HG03439 (cell line): Measurements from ENCODE around the gene IFI6.
"Not testable (repeated sequence)": the region's sequence is repeated elsewhere in the genome, so short reads cannot be mapped to it uniquely, and the experiment has no call there.

Experiments used
- ATAC-seq: cut with Tn5 transposase; IDR thresholded peaks from one replicate; pipeline ENCODE4 v1.9.1; 2021; ENCODE audit warnings: mild to moderate bottlenecking, moderate library complexity; ENCODE audit not compliant: unreplicated experiment

Gene IFI6

GRCh38 chr1:27652111-27652864 is 19.7 kb downstream of the IFI6 start:
- ATAC-seq = no peak

GRCh38 chr1:27650539-27651175 is 21.3 kb downstream of the IFI6 start:
- ATAC-seq = no peak

DNA sequence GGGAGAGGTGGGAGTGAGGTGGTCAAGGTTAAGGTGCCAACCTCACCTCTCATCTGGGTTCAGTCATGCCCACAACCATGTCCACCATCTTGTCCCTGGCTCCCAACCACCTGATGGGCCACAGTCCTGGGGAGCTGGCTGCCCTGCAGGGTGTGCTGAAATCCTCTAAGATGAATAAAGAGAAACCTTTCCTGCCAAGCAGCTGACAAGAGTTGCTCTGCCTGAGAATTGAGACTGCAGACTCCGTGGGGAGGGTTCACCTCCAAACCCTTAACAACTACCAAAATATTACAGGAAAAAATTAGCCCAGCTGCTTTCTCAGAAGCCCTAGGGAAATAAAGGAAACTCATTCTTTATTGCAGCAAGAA is 21.8 kb downstream of the IFI6 start:
- no peak for ATAC-seq

DNA sequence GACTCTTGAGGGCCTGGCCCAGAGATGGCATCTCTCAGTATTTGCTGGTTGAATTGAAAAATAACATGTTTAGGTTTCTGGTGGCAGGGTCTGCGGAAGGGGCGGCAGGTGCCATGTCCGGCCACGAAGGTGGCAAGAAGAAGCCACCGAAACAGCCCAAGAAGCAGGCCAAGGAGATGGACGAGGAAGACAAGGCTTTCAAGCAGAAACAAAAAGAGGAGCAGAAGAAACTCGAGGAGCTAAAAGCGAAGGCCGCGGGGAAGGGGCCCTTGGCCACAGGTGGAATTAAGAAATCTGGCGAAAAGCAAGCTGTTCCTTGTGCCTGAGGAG is 22.7 kb downstream of the IFI6 start:
- ATAC-seq = no peak

DNA sequence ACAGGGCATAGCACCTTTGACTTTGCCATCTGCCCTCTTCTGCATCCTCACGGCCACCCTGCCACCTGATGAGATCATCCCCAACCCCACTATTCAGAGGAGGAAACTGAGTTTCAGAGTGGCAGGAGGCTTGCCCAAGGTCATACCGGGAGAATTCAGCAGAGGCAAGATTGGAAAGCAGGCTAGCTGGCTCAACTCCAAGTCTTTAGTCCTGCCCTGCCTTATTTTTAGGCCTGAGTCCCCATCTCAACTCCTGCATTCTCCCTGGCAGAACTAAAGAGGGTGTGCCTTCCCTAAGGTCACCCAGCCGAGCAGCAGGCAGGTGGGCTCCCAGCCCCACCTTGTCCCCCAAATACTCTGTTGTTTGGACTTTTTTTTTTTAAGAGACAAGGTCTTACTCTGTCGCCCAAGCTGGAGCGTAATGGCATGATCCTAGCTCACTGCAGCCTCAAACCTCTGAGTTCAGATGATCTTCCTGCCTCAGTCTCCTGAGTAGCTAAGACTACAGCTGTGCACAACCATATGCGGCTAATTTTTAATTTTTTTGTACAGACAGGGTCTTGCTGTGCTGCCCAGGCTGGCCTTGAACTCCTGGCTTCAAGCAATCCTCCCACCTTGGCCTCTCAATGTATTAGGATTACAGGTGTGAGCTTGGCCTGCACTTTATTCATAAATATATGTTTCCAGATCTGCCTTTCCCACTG is 23.2 kb downstream of the IFI6 start:
- no peak for ATAC-seq

DNA sequence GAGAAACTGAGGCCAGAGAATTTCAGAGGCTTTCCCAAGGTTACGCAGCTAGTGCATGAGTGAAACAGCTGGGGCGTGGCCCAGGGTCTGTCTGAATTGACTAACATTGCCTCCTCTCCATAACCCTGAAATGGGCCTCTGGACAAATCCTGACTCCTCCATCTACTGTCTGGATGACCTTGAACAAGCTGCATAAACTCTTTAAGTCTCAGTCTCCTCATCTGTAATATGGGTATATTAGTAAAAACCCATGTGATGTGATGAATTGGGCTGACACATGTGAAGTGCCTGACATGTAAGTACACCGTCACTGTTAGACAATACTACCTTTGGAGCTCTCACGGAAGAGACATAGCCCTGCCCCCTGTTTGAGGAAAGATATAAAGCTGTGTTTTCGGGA is 24.7 kb downstream of the IFI6 start:
- ATAC-seq = no peak

DNA sequence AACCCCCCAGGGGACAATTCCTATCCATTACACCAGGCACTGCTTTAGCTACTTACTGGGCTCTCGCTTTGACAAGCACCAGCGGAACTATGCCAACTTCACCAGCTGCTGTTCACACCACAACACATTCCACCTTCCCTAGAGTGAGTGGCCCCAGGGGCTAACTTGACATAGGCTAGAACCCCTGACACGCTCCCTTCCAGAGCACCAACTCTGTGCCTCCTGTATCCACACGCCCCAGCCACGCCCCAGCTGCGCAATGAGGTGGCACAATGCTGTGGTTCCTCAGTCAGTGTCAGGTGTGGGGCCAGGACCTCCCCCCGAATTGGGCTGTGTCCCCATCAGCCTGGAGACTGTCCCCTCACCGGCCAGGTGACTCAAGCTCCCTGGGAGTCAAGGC is 25.3 kb downstream of the IFI6 start:
- ATAC-seq = no peak

DNA sequence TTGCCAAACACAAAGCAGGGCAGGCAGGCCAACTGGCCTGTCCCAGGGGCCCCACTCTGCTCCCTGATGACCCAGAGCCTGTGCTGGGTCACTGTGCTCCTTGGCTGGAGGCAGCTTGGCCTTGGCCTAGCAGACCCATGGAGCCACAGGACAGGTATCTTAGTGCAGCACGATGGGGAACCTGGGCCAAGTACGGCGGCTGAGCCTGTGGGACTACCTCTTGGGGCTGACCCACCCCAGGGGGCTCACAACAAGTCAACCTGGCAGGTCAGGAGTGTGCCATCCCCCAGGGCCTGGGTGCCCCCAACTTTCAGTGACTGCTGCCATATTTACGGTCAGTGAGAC is 26.9 kb downstream of the IFI6 start:
- no peak for ATAC-seq

DNA sequence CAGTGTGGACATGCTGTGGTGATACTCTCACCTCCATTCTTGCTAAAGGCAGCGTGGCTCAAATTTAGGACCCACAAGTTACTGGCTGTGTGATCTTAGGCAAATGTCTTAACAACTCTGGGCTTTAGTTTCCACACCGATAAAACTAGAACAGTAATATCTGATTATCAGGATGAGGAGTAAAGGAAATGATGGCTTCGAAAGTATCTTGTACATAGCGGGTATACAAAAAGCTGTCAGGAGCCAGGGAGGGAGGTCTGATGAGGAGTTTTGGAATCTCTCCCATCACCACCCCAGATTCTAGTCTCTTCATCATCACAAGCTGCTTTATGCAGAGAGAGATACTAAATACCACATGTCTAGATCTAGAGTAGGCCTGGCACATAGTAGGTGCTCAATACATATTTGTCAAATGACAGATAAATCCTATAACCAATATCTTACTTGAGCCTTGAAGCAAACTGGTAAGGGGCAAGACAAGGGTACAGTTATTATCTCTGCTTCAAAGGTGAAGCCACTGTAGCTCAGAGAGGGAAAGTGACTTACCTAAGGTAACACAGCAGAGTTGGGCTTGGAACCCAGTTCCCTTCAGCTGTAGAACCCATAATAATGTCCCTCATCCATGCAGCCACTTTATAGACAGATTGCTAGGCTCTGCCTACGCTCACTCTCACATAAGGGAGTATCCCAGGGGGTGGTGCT is 27.5 kb downstream of the IFI6 start:
- ATAC-seq = no peak

DNA sequence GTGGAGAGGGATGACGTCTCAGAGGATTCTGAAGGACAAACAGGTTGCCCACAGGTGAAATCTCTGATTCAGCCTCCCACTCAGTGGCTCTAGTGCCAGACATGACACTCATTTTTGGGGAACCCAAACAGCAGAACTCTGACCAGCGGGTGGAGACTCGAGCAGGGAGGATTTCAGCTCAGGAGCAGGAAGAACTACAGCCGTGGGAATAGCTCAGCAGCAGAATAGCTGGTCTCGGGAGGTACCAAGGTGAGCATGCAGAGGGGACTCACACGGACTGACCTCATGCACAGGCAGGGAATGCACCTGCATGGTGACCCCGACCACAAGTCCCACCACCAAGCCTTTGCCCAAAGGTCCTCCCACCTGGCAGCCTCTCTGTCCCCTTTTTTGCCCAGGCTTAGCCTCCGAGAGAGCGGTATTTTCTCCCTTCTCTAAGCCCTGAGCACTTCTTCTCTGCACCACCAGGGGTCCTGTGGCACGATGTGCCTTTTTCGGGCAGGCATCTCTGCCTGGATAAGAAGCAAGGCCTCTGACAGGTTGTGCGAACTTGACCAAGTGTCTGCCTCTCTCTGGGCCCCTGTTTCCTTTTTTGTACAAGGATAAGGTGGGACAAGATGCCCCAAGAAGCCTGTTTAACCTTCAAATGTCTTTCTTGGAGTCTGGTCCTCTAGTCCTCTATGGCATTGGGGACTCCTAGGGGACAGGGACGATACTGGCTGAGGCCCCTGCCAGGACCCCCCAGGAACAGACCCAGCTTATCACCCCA is 28.2 kb downstream of the IFI6 start:
- ATAC-seq = no peak

DNA sequence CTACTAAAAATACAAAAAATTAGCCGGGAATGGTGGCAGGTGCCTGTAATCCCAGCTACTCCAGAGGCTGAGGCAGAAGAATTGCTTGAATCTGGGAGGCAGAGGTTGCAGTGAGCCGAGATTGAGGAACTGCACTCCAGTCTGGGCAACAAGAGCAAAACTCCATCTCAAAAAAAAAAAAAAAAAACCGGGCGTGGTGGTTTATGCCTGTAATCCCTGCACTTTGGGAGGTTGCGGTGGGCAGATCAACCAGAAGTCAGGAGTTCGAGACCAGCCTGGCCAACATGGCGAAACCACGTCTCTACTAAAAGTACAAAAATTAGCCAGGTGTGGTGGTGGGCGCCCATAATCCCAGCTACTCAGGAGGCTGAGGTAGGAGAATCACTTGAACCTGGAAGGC is 31.5 kb downstream of the IFI6 start:
- not testable (repeated sequence) for ATAC-seq

DNA sequence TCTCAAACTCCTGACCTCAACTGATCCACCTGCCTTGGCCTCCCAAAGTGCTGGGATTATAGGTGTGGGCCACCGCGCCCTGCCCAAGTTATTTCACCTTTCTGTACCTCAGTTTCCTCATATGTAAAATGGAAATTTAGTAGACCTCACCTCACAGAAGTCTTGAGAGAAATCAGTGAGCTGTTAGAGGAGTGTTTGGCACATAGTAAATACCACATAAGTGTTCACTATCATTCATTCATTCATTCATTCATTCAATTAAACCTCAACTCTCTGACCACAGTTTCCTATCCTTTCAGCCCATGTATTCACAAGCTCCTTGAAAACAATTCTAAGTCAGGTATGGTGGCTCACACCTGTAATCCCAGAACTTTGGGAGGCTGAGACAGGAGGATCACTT is 33.2 kb downstream of the IFI6 start:
- no peak for ATAC-seq

DNA sequence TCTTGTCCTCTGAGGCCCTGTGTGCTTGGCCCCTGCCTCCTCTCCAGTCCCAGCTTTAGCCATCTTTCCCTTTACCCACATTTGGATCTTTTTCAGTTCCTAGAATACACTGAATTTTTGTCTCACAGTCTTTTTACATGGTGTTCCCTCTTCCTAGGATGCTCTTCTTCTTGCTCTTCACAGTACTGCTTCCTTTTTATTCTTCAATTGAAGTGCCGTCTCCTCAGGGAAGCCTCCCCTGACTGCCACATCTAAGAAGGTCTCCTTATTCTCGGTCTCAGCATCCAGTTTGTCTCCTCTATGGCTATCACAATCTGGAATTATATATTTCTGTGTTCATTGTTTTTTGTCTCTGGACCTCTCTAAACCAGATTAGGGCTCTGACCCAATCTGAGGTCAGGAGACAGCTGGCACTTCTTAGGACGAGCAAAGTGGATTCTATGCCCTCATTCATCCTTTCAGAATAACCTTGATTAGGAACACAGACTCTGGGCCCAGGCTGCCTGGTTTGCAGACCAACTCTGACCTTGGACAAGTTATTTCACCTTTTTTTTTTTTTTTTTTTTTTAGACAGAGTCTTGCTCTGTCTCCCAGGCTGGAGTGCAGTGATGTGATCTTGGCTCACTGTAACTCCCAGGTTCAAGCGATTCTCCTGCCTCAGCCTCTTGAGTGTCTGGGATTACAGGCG is 33.8 kb downstream of the IFI6 start:
- no peak for ATAC-seq

GRCh38 chr1:27635396-27636142 is 36.4 kb downstream of the IFI6 start:
- no peak for ATAC-seq

DNA sequence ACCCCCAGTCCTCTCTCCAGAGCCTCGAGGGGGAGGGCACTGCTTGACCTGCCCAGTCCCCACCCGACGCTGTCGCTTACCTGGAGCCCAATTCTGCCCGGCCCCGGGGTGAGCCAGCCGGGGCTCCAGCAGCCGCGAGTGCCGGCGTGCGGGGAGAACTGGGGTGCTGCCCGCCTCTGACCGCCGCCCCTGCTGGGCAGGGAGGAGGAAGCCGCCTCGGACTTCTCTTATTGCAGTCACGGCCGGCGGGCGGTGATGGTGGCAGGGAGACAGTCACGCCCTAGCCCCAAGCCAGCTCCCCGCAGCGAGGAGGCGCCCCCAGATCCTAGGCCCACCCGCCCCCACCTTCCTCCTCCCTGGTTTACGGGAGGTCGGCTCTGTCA is 37.0 kb downstream of the IFI6 start, which contains the start of gene FGR:
FGR (minus strand) TSS at position 201 of the 383 bp plus-strand sequence. CDS start 11,269 bp downstream, outside the sequence.
- ATAC-seq = no peak

GRCh38 chr1:27634177-27634984 is 37.6 kb downstream of the IFI6 start:
- no peak for ATAC-seq

DNA sequence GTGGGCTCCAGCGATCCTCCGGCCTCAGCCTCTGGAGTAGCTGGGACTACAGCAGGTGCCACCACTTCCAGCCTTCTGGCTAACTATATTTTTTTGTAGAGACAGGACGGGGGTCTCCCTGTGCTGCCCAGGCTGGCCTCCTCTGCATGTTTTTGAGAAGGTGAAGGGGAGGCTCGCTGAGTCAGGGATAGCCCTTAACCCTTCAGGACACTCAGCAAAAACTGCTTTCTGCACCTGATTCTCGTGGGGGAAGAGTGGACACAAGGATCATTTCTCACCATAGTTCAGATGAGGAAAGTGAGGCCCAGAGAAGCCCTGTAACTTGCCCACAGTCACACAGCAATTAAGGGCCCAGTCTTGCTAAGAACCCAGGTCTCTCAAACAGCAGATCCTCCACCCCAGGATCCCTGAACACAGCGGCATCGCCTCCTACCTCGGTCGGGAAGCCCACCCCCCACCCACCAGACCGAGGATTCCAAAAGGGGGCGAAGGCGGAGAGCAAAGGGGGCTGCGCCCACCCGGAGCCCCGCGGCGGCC is 38.3 kb downstream of the IFI6 start:
- ATAC-seq = no peak

DNA sequence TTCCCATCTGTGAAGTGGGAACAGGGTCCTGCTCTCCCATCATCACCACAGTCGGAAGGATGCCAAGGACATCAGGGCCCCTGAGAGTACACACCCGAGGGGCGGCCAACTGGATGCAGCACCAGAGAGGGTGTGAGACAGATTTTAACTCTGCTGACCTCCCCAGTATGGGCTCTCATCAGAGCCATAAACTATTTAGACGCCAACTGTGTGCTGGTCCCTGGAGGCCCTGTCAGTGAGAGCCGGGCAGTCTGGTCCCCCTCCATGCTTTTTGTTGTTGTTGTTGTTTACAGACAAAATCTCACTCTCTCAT is 38.7 kb downstream of the IFI6 start:
- no peak for ATAC-seq
